ENCODE results near the gene TBC1D22B. TPM values are rescaled to one million over a fixed set of nuclear protein-coding genes. Genes with fewer than 3 reads are reported as not detected.

The TBC1D22B gene
- total and polyA plus RNA-seq, 2 donors from 2014 or later = 9.7 to 12.8 TPM

DNA sequence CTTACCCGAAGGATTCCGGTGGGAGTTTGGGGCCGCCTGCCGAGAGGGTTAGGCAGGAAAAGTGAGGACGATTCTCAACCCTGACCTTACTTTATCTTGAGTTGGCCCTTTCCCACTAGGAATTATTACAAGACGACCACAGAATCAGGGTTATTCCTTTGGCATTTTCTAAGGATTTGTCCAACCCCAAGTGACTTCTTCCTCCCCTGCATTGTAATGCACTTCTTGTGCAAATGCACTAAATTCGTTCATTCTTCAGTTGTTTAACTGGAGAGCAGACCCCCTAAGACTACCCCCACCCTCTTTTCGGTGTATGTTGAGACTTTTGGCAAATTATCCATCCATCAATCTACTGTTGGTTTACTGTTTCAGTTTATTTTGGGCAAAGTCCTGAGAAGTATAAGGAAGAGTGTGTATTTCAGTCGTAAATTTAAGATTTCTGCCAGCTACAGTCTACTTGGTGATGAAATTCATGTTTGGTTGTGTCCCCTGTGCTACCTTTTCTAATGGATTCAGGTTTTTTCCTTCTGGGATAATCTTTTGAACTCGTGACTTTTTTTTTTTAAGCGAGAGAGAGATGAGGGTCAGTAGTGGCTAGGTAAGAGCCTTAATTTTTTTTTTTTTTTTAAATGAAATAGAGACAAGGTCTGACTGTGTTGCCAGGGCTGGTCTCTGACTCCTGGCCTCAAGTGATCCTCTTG is 983 bp downstream of the TBC1D22B start:
- intact Hi-C loops (cut with DNase I) = no loop called here
- H3K4me1 ChIP-seq (ENCODE audit: control insufficient read depth in 2 of 3, insufficient read depth in 2 of 3, low read depth in 1 of 3, low read length in 3 of 3) = peaks cover 0 to 16% (median 5%) of the 10 kb centered on the region in 3 donors
- no peaks in the 10 kb centered on the region for H3K27me3 ChIP-seq (ENCODE audit: control insufficient read depth, insufficient read depth, low read length)
- H3K4me3 ChIP-seq (ENCODE audit: low read length in 3 of 3) = peak overlapping the region; percentile 87 to 95 (median 89)
- H3K9me3 ChIP-seq (ENCODE audit: control insufficient read depth in 2 of 3, insufficient read depth in 1 of 3, low read length in 3 of 3) = no peaks in the 10 kb centered on the region
- DNase-seq (no peak), FAIRE-seq (no peak)
- no peaks in the 10 kb centered on the region for H3K36me3 ChIP-seq (ENCODE audit: control insufficient read depth in 2 of 3, insufficient read depth in 3 of 3, low read length in 3 of 3)
- peak overlapping the region; percentile 67 to 93 (median 81) for H3K9ac ChIP-seq (ENCODE audit: low read length in 3 of 3)
- TF ChIP-seq, protein P1, sequence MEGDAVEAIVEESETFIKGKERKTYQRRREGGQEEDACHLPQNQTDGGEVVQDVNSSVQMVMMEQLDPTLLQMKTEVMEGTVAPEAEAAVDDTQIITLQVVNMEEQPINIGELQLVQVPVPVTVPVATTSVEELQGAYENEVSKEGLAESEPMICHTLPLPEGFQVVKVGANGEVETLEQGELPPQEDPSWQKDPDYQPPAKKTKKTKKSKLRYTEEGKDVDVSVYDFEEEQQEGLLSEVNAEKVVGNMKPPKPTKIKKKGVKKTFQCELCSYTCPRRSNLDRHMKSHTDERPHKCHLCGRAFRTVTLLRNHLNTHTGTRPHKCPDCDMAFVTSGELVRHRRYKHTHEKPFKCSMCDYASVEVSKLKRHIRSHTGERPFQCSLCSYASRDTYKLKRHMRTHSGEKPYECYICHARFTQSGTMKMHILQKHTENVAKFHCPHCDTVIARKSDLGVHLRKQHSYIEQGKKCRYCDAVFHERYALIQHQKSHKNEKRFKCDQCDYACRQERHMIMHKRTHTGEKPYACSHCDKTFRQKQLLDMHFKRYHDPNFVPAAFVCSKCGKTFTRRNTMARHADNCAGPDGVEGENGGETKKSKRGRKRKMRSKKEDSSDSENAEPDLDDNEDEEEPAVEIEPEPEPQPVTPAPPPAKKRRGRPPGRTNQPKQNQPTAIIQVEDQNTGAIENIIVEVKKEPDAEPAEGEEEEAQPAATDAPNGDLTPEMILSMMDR (IDR thresholded peaks at IDR 0.05; ENCODE audit: borderline replicate concordance, extremely low read depth, insufficient read depth) = no peak
- peak overlapping the region; percentile 73 to 90 for H3K27ac ChIP-seq (ENCODE audit: low read depth in 2 of 2, low read length in 2 of 2)

DNA sequence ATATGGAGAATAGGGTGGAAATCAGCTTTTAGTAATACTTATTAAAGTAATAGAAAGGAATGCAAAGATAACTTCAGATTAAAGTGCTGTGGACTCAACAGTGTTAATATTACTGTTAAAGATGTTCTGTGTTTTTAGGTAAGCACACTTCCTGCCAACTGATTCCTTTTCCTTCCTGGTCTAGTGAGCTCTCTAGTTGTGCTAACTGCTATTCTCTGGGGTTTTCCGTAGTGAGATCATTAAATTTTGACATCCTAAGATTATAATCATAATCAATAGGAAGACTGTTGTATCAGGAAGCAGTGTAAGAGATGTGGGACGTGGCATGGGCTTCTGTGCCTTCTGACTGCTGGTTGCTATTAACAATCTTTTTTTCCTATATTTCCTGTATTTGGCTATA is 1.6 kb downstream of the TBC1D22B start:
- no peak overlapping the region for H3K27ac ChIP-seq (ENCODE audit: low read depth in 2 of 2, low read length in 2 of 2)
- peaks cover 0 to 16% (median 5%) of the 10 kb centered on the region in 3 donors for H3K4me1 ChIP-seq (ENCODE audit: control insufficient read depth in 2 of 3, insufficient read depth in 2 of 3, low read depth in 1 of 3, low read length in 3 of 3)
- H3K9me3 ChIP-seq (ENCODE audit: control insufficient read depth in 2 of 3, insufficient read depth in 1 of 3, low read length in 3 of 3) = no peaks in the 10 kb centered on the region
- intact Hi-C loops (cut with DNase I) = no loop called here
- H3K36me3 ChIP-seq (ENCODE audit: control insufficient read depth in 2 of 3, insufficient read depth in 3 of 3, low read length in 3 of 3) = no peaks in the 10 kb centered on the region
- H3K4me3 ChIP-seq (ENCODE audit: low read length in 3 of 3) = peak overlapping the region in 1 of 3 donors; percentile 30
- DNase-seq (no peak), FAIRE-seq (no peak)
- H3K27me3 ChIP-seq (ENCODE audit: control insufficient read depth, insufficient read depth, low read length) = no peaks in the 10 kb centered on the region
- TF ChIP-seq, protein P1 (IDR thresholded peaks at IDR 0.05; ENCODE audit: borderline replicate concordance, extremely low read depth, insufficient read depth) = no peak
- H3K9ac ChIP-seq (ENCODE audit: low read length in 3 of 3) = no peak overlapping the region

DNA sequence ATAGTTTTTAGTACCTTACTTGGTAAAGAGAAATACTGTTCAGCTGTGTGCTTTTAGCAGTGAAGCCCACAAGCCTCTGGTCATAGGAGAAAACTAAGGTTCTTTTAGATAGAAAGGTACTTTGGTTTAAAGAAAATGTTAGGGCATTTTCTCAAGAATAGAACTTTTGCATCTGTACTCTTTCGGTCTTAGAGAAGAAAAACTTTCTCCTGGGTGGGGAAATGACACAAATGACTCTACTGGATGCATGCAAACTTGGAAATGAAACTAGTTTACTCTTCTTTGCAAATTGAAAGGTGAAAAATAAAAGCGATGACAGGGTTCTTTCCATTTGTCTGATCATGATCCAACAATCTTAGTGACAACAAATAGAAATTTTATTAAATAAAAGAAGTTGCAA is 2.5 kb downstream of the TBC1D22B start:
- TF ChIP-seq, protein P1 (IDR thresholded peaks at IDR 0.05; ENCODE audit: borderline replicate concordance, extremely low read depth, insufficient read depth) = no peak
- no peak overlapping the region for H3K4me3 ChIP-seq (ENCODE audit: low read length in 3 of 3)
- no peak overlapping the region for H3K9ac ChIP-seq (ENCODE audit: low read length in 3 of 3)
- DNase-seq (no peak), FAIRE-seq (peak; percentile 60)
- H3K4me1 ChIP-seq (ENCODE audit: control insufficient read depth in 2 of 3, insufficient read depth in 2 of 3, low read depth in 1 of 3, low read length in 3 of 3) = peaks cover 0 to 16% (median 5%) of the 10 kb centered on the region in 3 donors
- no peaks in the 10 kb centered on the region for H3K27me3 ChIP-seq (ENCODE audit: control insufficient read depth, insufficient read depth, low read length)
- intact Hi-C loops (cut with DNase I) = no loop called here
- no peaks in the 10 kb centered on the region for H3K9me3 ChIP-seq (ENCODE audit: control insufficient read depth in 2 of 3, insufficient read depth in 1 of 3, low read length in 3 of 3)
- H3K27ac ChIP-seq (ENCODE audit: low read depth in 2 of 2, low read length in 2 of 2) = no peak overlapping the region
- no peaks in the 10 kb centered on the region for H3K36me3 ChIP-seq (ENCODE audit: control insufficient read depth in 2 of 3, insufficient read depth in 3 of 3, low read length in 3 of 3)
